Caco-2 (cell line): ENCODE measurements around the gene ANKFN1. TPM values are rescaled to one million over a fixed set of nuclear protein-coding genes. Genes with fewer than 3 reads are reported as not detected.

Source experiments
- BruUV-seq: library from RNA; stranded (reverse); fragments of 400-500 nt; replicated peaks from 2 replicates; lab custom pipeline; 2021; lab: Mats Ljungman, UMichigan
- CTCF ChIA-PET: fragments of 300-600 bp; sonication (Branson Sonifier 250); formaldehyde crosslinking; loops from one replicate; lab custom pipeline; 2022; ENCODE audit warnings: antibody characterized with exemption; lab: Charles Lee
- POLR2A ChIA-PET: fragments of 300-600 bp; sonication (Branson Sonifier 250); formaldehyde crosslinking; loops from one replicate; lab custom pipeline; 2022; ENCODE audit warnings: antibody characterized with exemption; lab: Charles Lee
- DNase-seq, 2 experiments: peaks; one replicate each; pipeline versions ENCODE4 v3.0.0 to v3.0.0-alpha.2; 2020 to 2022
- H3K27me3 ChIP-seq: replicated peaks from 2 replicates; pipeline ENCODE4 v1.6.0; 2011; ENCODE audit warnings: low read length; ENCODE audit not compliant: control insufficient read depth, insufficient read depth
- H3K36me3 ChIP-seq: 2 replicates; pipeline ENCODE4 v1.5.1; 2011; ENCODE audit warnings: low read length; ENCODE audit not compliant: control insufficient read depth, insufficient read depth
- H3K4me1 ChIP-seq: fragments of 250-450 bp; sonication (Bioruptor Pico); 2 replicates; pipeline ENCODE4 v1.5.1; 2020; ENCODE audit warnings: mild to moderate bottlenecking
- H3K4me3 ChIP-seq: 2 replicates; pipeline ENCODE4 v1.5.1; 2011; ENCODE audit warnings: low read depth, mild to moderate bottlenecking, control low read depth, low read length
- H3K9me3 ChIP-seq: fragments of 250-450 bp; sonication (Bioruptor Pico); 2 replicates; pipeline ENCODE4 v1.5.1; 2020; ENCODE audit warnings: mild to moderate bottlenecking, moderate library complexity
- H3K27ac Mint-ChIP-seq: one replicate; pipeline ENCODE4 v1.8.0; 2022; ENCODE audit warnings: mixed read lengths; ENCODE audit not compliant: unreplicated experiment
- H3K27me3 Mint-ChIP-seq: one replicate; pipeline ENCODE4 v1.8.0; 2022; ENCODE audit warnings: mixed read lengths; ENCODE audit not compliant: insufficient read depth, unreplicated experiment
- H3K36me3 Mint-ChIP-seq: one replicate; pipeline ENCODE4 v1.8.0; 2022; ENCODE audit warnings: mild to moderate bottlenecking, mixed read lengths; ENCODE audit not compliant: insufficient read depth, unreplicated experiment
- H3K4me1 Mint-ChIP-seq: one replicate; pipeline ENCODE4 v1.8.0; 2022; ENCODE audit warnings: low read depth, mixed read lengths; ENCODE audit not compliant: unreplicated experiment
- H3K4me3 Mint-ChIP-seq: one replicate; pipeline ENCODE4 v1.8.0; 2022; ENCODE audit warnings: mild to moderate bottlenecking, moderate library complexity, mixed read lengths; ENCODE audit not compliant: unreplicated experiment
- H3K9me3 Mint-ChIP-seq: one replicate; pipeline ENCODE4 v1.8.0; 2022; ENCODE audit warnings: mixed read lengths; ENCODE audit not compliant: unreplicated experiment
- intact Hi-C: fragments of 100-400 bp; cut with micrococcal nuclease; formaldehyde crosslinking; loops from one replicate; pipeline ENCODE4 v1.10.0; 2022; ENCODE audit not compliant: unreplicated experiment
- total RNA-seq: library from RNA; stranded (reverse); gene quantifications from 2 replicates; pipeline ENCODE4 v1.2.3, GENCODE V29; 2022
- TF ChIP-seq, protein P1 (sequence below), 2 experiments: fragments of 200-600 bp in 1 of 2; IDR thresholded peaks; 1 replicate in 1 of 2; 2 replicates in 1 of 2; pipeline versions ENCODE4 v1.5.1 to v1.8.0; 2011 to 2022; ENCODE audit warnings: antibody characterized with exemption in 1 of 2, control low read depth in 1 of 2, inconsistent platforms in 1 of 2, low read depth in 1 of 2, low read length in 1 of 2, mild to moderate bottlenecking in 1 of 2, moderate library complexity in 1 of 2; ENCODE audit not compliant: insufficient read depth in 1 of 2, severe bottlenecking in 1 of 2, unreplicated experiment in 1 of 2

Gene ANKFN1
- total RNA-seq, 1 experiment from 2014 or later = 0.34 TPM

DNA sequence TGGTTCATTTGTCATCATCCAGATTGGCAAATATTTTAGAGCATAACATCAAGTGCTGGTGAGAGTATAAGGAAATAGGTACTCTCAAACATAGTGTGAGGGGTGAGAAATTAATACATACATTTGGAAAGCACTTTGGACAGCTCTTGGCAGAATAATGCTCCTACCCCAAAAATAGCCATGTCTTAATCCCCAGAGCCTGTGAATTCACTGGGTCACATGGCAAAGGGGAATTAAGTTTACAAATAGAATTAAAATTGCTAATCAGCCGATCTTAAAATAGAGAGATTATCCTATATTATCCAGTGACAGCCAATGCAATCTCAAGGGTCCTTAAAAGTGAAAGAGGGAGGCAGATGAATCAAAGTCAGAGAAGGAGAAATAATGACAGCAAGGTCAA, 38.8 kb upstream of the ANKFN1 start:
- Mint-ChIP-seq H3K36me3 (no peaks in the 10 kb centered on the region), H3K27ac (no peak overlapping the region), H3K27me3 (no peaks in the 10 kb centered on the region), H3K9me3 (no peaks in the 10 kb centered on the region), H3K4me1 (peaks cover 12% of the 10 kb centered on the region), H3K4me3 (no peak overlapping the region)
- H3K4me1 ChIP-seq = peaks cover 1% of the 10 kb centered on the region
- no peak for DNase-seq
- H3K27me3 ChIP-seq = no peaks in the 10 kb centered on the region
- H3K36me3 ChIP-seq = no peaks in the 10 kb centered on the region
- no TSS peak for BruUV-seq
- POLR2A ChIA-PET = no interaction called here
- no peak overlapping the region for H3K4me3 ChIP-seq
- TF ChIP-seq, protein P1, sequence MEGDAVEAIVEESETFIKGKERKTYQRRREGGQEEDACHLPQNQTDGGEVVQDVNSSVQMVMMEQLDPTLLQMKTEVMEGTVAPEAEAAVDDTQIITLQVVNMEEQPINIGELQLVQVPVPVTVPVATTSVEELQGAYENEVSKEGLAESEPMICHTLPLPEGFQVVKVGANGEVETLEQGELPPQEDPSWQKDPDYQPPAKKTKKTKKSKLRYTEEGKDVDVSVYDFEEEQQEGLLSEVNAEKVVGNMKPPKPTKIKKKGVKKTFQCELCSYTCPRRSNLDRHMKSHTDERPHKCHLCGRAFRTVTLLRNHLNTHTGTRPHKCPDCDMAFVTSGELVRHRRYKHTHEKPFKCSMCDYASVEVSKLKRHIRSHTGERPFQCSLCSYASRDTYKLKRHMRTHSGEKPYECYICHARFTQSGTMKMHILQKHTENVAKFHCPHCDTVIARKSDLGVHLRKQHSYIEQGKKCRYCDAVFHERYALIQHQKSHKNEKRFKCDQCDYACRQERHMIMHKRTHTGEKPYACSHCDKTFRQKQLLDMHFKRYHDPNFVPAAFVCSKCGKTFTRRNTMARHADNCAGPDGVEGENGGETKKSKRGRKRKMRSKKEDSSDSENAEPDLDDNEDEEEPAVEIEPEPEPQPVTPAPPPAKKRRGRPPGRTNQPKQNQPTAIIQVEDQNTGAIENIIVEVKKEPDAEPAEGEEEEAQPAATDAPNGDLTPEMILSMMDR (IDR thresholded peaks at IDR 0.05; ENCODE audit: insufficient read depth in 1 of 2, low read depth in 1 of 2, low read length in 1 of 2, severe bottlenecking in 1 of 2, unreplicated experiment in 1 of 2) = no peak
- H3K9me3 ChIP-seq = peaks cover 5% of the 10 kb centered on the region; the same call in 1 of the 2 replicates
- CTCF ChIA-PET = no interaction called here
- intact Hi-C loops = no loop called here

DNA sequence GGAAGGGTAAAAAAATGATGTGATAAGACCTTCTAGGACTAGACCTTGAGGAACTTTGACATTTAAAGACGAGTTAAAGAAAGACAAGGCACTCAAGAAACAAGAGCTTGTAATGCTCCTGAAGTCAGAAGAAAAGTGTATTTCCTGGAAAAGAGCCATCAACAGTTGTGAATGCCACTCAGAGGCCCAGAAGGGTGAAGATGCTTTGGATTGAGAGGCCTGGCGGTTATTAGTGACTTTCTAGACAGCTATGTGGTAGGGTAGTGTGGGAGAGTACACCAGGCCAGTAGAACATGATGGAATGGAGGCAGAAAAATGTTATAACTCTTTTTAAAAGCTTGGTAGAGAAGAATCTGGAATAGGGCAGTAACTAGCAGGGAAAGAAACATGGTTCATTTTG, 34.1 kb upstream of the ANKFN1 start:
- no peaks in the 10 kb centered on the region for H3K4me1 Mint-ChIP-seq
- H3K4me1 ChIP-seq = no peaks in the 10 kb centered on the region
- H3K9me3 ChIP-seq = peaks cover 5% of the 10 kb centered on the region; the same call in 1 of the 2 replicates
- no peak for DNase-seq
- no peak overlapping the region for H3K4me3 ChIP-seq
- intact Hi-C loops = no loop called here
- no TSS peak for BruUV-seq
- H3K36me3 ChIP-seq = no peaks in the 10 kb centered on the region
- H3K36me3 Mint-ChIP-seq = no peaks in the 10 kb centered on the region
- ChIA-PET CTCF (no interaction called here), POLR2A (no interaction called here)
- no peaks in the 10 kb centered on the region for H3K27me3 ChIP-seq
- TF ChIP-seq, protein P1 (IDR thresholded peaks at IDR 0.05; ENCODE audit: insufficient read depth in 1 of 2, low read depth in 1 of 2, low read length in 1 of 2, severe bottlenecking in 1 of 2, unreplicated experiment in 1 of 2) = no peak
- no peaks in the 10 kb centered on the region for H3K27me3 Mint-ChIP-seq
- no peak overlapping the region for H3K4me3 Mint-ChIP-seq
- H3K27ac Mint-ChIP-seq = no peak overlapping the region
- H3K9me3 Mint-ChIP-seq = no peaks in the 10 kb centered on the region

- Mint-ChIP-seq H3K27me3 (no peaks in the 10 kb centered on the region), H3K4me1 (no peaks in the 10 kb centered on the region), H3K27ac (no peak overlapping the region), H3K36me3 (no peaks in the 10 kb centered on the region), H3K9me3 (no peaks in the 10 kb centered on the region), H3K4me3 (no peak overlapping the region)
- Histone ChIP-seq H3K9me3 (peaks cover 5% of the 10 kb centered on the region; the same call in 1 of the 2 replicates), H3K27me3 (no peaks in the 10 kb centered on the region), H3K4me3 (no peak overlapping the region), H3K36me3 (no peaks in the 10 kb centered on the region), H3K4me1 (no peaks in the 10 kb centered on the region)
- no peak for DNase-seq
- intact Hi-C loops = loop anchor here (2.0 kb wide), 1 partner anchor 359 kb away; no protein-coding TSS in a partner anchor
- no TSS peak for BruUV-seq
- TF ChIP-seq, protein P1 (IDR thresholded peaks at IDR 0.05; ENCODE audit: insufficient read depth in 1 of 2, low read depth in 1 of 2, low read length in 1 of 2, severe bottlenecking in 1 of 2, unreplicated experiment in 1 of 2) = no peak
- ChIA-PET CTCF (interaction anchor here (0.6 kb wide), 1 partner anchor 274 kb away, joined by 3 read pairs; no protein-coding TSS in a partner anchor), POLR2A (no interaction called here)
These were observed 33.3 kb upstream of the ANKFN1 start for GRCh38 chr17:56119936-56120335.
